Astrocyte (in vitro differentiated cells and primary cell): Measurements from ENCODE around the gene PDE1C. TPM values are rescaled to one million over a fixed set of nuclear protein-coding genes. Genes with fewer than 3 reads are reported as not detected.

Source experiments
- DNase-seq: peaks from one replicate; pipeline ENCODE4 v3.0.0-alpha.2; 2010; ENCODE audit warnings: low read depth
- FAIRE-seq: peaks from 2 replicates; lab custom pipeline; 2011; peaks lifted over from hg19 to GRCh38; lab: Jason Lieb, UNC
- H2AFZ ChIP-seq: 2 replicates; pipeline ENCODE4 v1.6.0; 2012; ENCODE audit warnings: low read depth, low read length, inconsistent platforms
- H3K27ac ChIP-seq: 2 replicates; pipeline ENCODE4 v1.5.1; 2011; ENCODE audit warnings: low read depth, low read length, inconsistent platforms
- H3K27me3 ChIP-seq: 2 replicates; pipeline ENCODE4 v1.6.0; 2011; ENCODE audit warnings: low read length, inconsistent platforms; ENCODE audit not compliant: insufficient read depth
- H3K36me3 ChIP-seq: 2 replicates; pipeline ENCODE4 v1.5.1; 2011; ENCODE audit warnings: low read length, inconsistent platforms; ENCODE audit not compliant: insufficient read depth
- H3K4me1 ChIP-seq: 2 replicates; pipeline ENCODE4 v1.5.1; 2011; ENCODE audit warnings: low read length, inconsistent platforms; ENCODE audit not compliant: insufficient read depth
- H3K4me2 ChIP-seq: 2 replicates; pipeline ENCODE4 v1.6.0; 2012; ENCODE audit warnings: low read length, inconsistent platforms
- H3K4me3 ChIP-seq: 2 replicates; pipeline ENCODE4 v1.5.1; 2011; ENCODE audit warnings: low read depth, mild to moderate bottlenecking, low read length, inconsistent platforms; ENCODE audit not compliant: insufficient read depth
- H3K79me2 ChIP-seq: 2 replicates; pipeline ENCODE4 v1.6.0; 2012; ENCODE audit warnings: mild to moderate bottlenecking, low read length, inconsistent platforms; ENCODE audit not compliant: insufficient read depth
- H3K9ac ChIP-seq: 2 replicates; pipeline ENCODE4 v1.6.0; 2012; ENCODE audit warnings: mild to moderate bottlenecking, low read length, inconsistent platforms
- H3K9me3 ChIP-seq: 2 replicates; pipeline ENCODE4 v1.5.1; 2012; ENCODE audit warnings: low read depth, mild to moderate bottlenecking, low read length, inconsistent platforms; ENCODE audit not compliant: insufficient read depth
- H4K20me1 ChIP-seq: 2 replicates; pipeline ENCODE4 v1.6.0; 2012; ENCODE audit warnings: low read length, inconsistent platforms; ENCODE audit not compliant: insufficient read depth
- H3K27ac Mint-ChIP-seq: one replicate; pipeline ENCODE4 v1.8.0; 2021; ENCODE audit warnings: mild to moderate bottlenecking, mixed read lengths; ENCODE audit not compliant: unreplicated experiment
- H3K27me3 Mint-ChIP-seq: one replicate; pipeline ENCODE4 v1.8.0; 2021; ENCODE audit warnings: low read depth, mixed read lengths; ENCODE audit not compliant: unreplicated experiment
- H3K36me3 Mint-ChIP-seq: one replicate; pipeline ENCODE4 v1.8.0; 2021; ENCODE audit warnings: low read depth, mixed read lengths; ENCODE audit not compliant: unreplicated experiment
- H3K4me1 Mint-ChIP-seq: one replicate; pipeline ENCODE4 v1.8.0; 2021; ENCODE audit warnings: low read depth, mixed read lengths; ENCODE audit not compliant: unreplicated experiment
- H3K4me3 Mint-ChIP-seq: one replicate; pipeline ENCODE4 v1.8.0; 2021; ENCODE audit warnings: mild to moderate bottlenecking, moderate library complexity, mixed read lengths; ENCODE audit not compliant: unreplicated experiment
- H3K9me3 Mint-ChIP-seq: one replicate; pipeline ENCODE4 v1.8.0; 2021; ENCODE audit warnings: mild to moderate bottlenecking, mixed read lengths; ENCODE audit not compliant: unreplicated experiment
- EZH2 ChIP-seq: IDR thresholded peaks from 2 replicates; pipeline ENCODE4 v1.6.1; 2012; ENCODE audit warnings: mild to moderate bottlenecking, low read length, inconsistent platforms; ENCODE audit not compliant: insufficient read depth
- total RNA-seq: library from RNA; stranded (reverse); gene quantifications from 2 replicates; pipeline ENCODE4 v1.2.1, GENCODE V29; 2021
- TF ChIP-seq, protein P1 (sequence below): IDR thresholded peaks from 2 replicates; pipeline ENCODE4 v1.5.1; 2011; ENCODE audit warnings: low read depth, mild to moderate bottlenecking, inconsistent platforms, low read length, moderate library complexity; ENCODE audit not compliant: insufficient read depth

Gene PDE1C
- total RNA-seq, 1 donor from 2014 or later: 31.6 TPM

DNA sequence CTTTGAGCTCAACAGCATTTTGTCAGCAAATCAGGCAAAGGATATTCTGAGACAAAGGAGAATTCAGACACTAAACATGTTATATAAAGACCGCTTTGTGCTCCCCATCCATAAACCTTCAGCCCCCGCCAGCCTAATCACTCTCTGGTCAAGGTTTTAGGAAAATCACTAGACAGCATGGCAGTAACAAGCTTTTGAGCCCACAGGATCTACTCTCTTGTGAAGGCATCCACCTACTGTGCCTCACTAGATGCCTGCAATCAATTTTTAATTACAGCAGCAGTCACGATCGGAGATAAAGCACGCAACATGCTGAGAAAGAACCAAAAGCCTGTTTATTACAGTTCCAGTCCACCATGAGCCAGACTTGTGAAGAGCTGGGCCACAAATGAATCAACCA is 19.1 kb downstream of the PDE1C start:
- H3K27ac ChIP-seq: no peak overlapping the region
- no peak overlapping the region for H3K4me3 ChIP-seq
- H2AFZ ChIP-seq: no peak overlapping the region
- H3K9me3 Mint-ChIP-seq: no peaks in the 10 kb centered on the region
- no peak overlapping the region for H3K4me2 ChIP-seq
- TF ChIP-seq EZH2: no peak
- TF ChIP-seq, protein P1, sequence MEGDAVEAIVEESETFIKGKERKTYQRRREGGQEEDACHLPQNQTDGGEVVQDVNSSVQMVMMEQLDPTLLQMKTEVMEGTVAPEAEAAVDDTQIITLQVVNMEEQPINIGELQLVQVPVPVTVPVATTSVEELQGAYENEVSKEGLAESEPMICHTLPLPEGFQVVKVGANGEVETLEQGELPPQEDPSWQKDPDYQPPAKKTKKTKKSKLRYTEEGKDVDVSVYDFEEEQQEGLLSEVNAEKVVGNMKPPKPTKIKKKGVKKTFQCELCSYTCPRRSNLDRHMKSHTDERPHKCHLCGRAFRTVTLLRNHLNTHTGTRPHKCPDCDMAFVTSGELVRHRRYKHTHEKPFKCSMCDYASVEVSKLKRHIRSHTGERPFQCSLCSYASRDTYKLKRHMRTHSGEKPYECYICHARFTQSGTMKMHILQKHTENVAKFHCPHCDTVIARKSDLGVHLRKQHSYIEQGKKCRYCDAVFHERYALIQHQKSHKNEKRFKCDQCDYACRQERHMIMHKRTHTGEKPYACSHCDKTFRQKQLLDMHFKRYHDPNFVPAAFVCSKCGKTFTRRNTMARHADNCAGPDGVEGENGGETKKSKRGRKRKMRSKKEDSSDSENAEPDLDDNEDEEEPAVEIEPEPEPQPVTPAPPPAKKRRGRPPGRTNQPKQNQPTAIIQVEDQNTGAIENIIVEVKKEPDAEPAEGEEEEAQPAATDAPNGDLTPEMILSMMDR: no peak
- H3K27ac Mint-ChIP-seq: no peak overlapping the region
- H3K79me2 ChIP-seq: peaks cover 44% of the 10 kb centered on the region
- no peak overlapping the region for H3K4me3 Mint-ChIP-seq
- FAIRE-seq: no peak
- H4K20me1 ChIP-seq: no peaks in the 10 kb centered on the region
- no peaks in the 10 kb centered on the region for H3K9me3 ChIP-seq
- H3K36me3 Mint-ChIP-seq: peaks cover 10% of the 10 kb centered on the region
- H3K36me3 ChIP-seq: peaks cover 4% of the 10 kb centered on the region
- peaks cover 7% of the 10 kb centered on the region for H3K4me1 Mint-ChIP-seq
- H3K9ac ChIP-seq: no peak overlapping the region
- no peaks in the 10 kb centered on the region for H3K27me3 Mint-ChIP-seq
- H3K27me3 ChIP-seq: no peaks in the 10 kb centered on the region
- DNase-seq: no peak
- no peaks in the 10 kb centered on the region for H3K4me1 ChIP-seq

DNA sequence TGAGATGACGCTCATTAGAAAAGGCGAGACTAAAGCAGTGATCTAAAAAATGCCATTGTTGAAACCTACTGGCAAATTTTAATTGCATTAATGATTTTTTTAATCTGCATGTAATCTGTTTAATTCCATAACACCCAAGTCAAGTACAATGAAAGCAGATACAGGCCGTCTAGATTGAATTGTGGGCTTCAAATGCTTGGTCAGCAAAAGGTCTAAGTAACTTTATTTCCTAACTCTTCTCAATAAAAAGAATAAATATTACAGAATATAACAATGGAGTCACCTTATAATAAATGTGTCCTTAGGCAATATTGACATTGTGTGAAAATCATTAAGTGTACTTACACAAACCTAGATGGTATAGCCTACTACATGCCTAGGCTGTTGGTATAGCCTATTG is 20.6 kb downstream of the PDE1C start:
- Mint-ChIP-seq H3K36me3 (peaks cover 7% of the 10 kb centered on the region), H3K27me3 (no peaks in the 10 kb centered on the region), H3K4me3 (no peak overlapping the region), H3K27ac (no peak overlapping the region), H3K9me3 (no peaks in the 10 kb centered on the region), H3K4me1 (peaks cover 7% of the 10 kb centered on the region)
- Histone ChIP-seq H3K4me2 (peak overlapping the region; percentile 28), H3K36me3 (peaks cover 4% of the 10 kb centered on the region), H3K9ac (no peak overlapping the region), H4K20me1 (no peaks in the 10 kb centered on the region), H3K79me2 (peaks cover 32% of the 10 kb centered on the region), H3K4me1 (no peaks in the 10 kb centered on the region), H3K27ac (no peak overlapping the region), H3K27me3 (no peaks in the 10 kb centered on the region), H3K4me3 (no peak overlapping the region), H2AFZ (no peak overlapping the region), H3K9me3 (no peaks in the 10 kb centered on the region)
- TF ChIP-seq, protein P1: no peak
- no peak for TF ChIP-seq EZH2
- DNase-seq: no peak
- FAIRE-seq: no peak

DNA sequence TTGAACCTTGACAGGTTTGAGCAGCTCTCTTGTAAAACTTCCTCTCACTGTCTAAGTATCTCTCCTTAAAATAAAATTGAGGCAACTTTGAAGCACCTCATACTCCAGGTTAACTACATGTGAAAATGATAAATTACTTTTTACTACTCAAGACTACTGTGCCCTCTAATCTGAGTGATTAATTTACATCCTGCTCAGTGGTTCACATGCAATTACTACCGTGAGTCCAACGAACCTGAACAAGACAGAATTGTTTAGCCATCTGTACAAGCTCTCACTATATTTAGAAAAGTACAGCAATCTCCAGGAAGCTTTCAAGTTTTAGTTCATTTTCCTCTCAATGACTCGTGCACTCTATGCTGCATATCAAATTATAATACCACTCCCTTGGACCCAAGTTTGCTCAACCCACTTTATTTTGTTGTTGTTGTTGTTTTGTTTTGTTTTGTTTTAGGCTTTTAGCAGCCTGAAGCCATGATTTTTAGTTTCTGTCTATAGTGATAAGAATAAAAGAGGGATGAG is 21.2 kb downstream of the PDE1C start:
- Histone ChIP-seq H3K4me3 (no peak overlapping the region), H3K36me3 (peaks cover 4% of the 10 kb centered on the region), H4K20me1 (no peaks in the 10 kb centered on the region), H2AFZ (no peak overlapping the region), H3K4me2 (peak overlapping the region; percentile 28), H3K9ac (no peak overlapping the region), H3K27ac (no peak overlapping the region), H3K9me3 (no peaks in the 10 kb centered on the region), H3K79me2 (peaks cover 26% of the 10 kb centered on the region), H3K27me3 (no peaks in the 10 kb centered on the region), H3K4me1 (peaks cover 5% of the 10 kb centered on the region)
- DNase-seq: peak; percentile 67
- Mint-ChIP-seq H3K36me3 (peaks cover 5% of the 10 kb centered on the region), H3K27me3 (no peaks in the 10 kb centered on the region), H3K9me3 (no peaks in the 10 kb centered on the region), H3K4me1 (peaks cover 12% of the 10 kb centered on the region), H3K27ac (no peak overlapping the region), H3K4me3 (no peak overlapping the region)
- TF ChIP-seq EZH2: no peak
- FAIRE-seq: no peak
